GM12892 (cell line): ENCODE results near the gene SEPHS1.
"Not testable (repeated sequence)": the region's sequence is repeated elsewhere in the genome, so short reads cannot be mapped to it uniquely, and the experiment has no call there.

Experiments used
- DNase-seq: peaks from one replicate; pipeline ENCODE4 v3.0.0; 2011; ENCODE audit not compliant: insufficient read length
- FAIRE-seq: peaks from 2 replicates; lab custom pipeline; 2011; peaks lifted over from hg19 to GRCh38; lab: Jason Lieb, UNC
- POLR2A ChIP-seq: IDR thresholded peaks from 2 replicates; pipeline ENCODE4 v1.6.1; 2011; ENCODE audit warnings: low read depth, low read length, control low read depth
- POLR2AphosphoS5 ChIP-seq: IDR thresholded peaks from 2 replicates; pipeline ENCODE4 v1.6.1; 2011; ENCODE audit warnings: low read depth, low read length, control low read depth
- TAF1 ChIP-seq: IDR thresholded peaks from 2 replicates; pipeline ENCODE4 v1.6.1; 2011; ENCODE audit warnings: low read depth, mild to moderate bottlenecking, control low read depth, low read length, borderline replicate concordance

The SEPHS1 gene

GRCh38 chr10:13382703-13383398 is 34.8 kb upstream of the SEPHS1 start:
- DNase-seq (no peak), FAIRE-seq (no peak)
- TF ChIP-seq POLR2A (no peak), POLR2AphosphoS5 (no peak), TAF1 (no peak)

- FAIRE-seq, DNase-seq: not testable (repeated sequence)
Observed at GRCh38 chr10:13379061-13379460, 31.0 kb upstream of the SEPHS1 start.

GRCh38 chr10:13376746-13377145 is 28.7 kb upstream of the SEPHS1 start:
- FAIRE-seq = no peak
- DNase-seq = no peak
- TF ChIP-seq TAF1 (no peak), POLR2A (no peak), POLR2AphosphoS5 (no peak)

- TF ChIP-seq POLR2AphosphoS5 (no peak), POLR2A (no peak), TAF1 (no peak)
- FAIRE-seq (no peak), DNase-seq (no peak)
Observed at GRCh38 chr10:13376297-13376696, 28.2 kb upstream of the SEPHS1 start.

GRCh38 chr10:13375791-13376190 is 27.7 kb upstream of the SEPHS1 start:
- DNase-seq (no peak), FAIRE-seq (no peak)
- no peak for TF ChIP-seq POLR2A
- TF ChIP-seq POLR2AphosphoS5 = no peak
- TF ChIP-seq TAF1 = no peak

GRCh38 chr10:13373644-13374043 is 25.6 kb upstream of the SEPHS1 start:
- DNase-seq (no peak), FAIRE-seq (no peak)
- TF ChIP-seq POLR2A (no peak), POLR2AphosphoS5 (no peak), TAF1 (no peak)

GRCh38 chr10:13372524-13372923 is 24.4 kb upstream of the SEPHS1 start:
- TF ChIP-seq POLR2A = no peak
- TF ChIP-seq TAF1 = no peak
- TF ChIP-seq POLR2AphosphoS5 = no peak
- no peak for DNase-seq
- FAIRE-seq = no peak

GRCh38 chr10:13371897-13372470 is 23.9 kb upstream of the SEPHS1 start:
- TF ChIP-seq TAF1 = no peak
- no peak for TF ChIP-seq POLR2A
- TF ChIP-seq POLR2AphosphoS5 = no peak
- FAIRE-seq = peak; percentile 76
- peak; percentile 57 for DNase-seq

GRCh38 chr10:13366891-13367290 is 18.8 kb upstream of the SEPHS1 start:
- TF ChIP-seq TAF1 (no peak), POLR2A (no peak), POLR2AphosphoS5 (no peak)

GRCh38 chr10:13365831-13366230 is 17.7 kb upstream of the SEPHS1 start:
- no peak for DNase-seq
- TF ChIP-seq POLR2AphosphoS5 (no peak), TAF1 (no peak), POLR2A (no peak)
- FAIRE-seq = no peak

More at GRCh38 chr10:13366891-13367290, 18.8 kb upstream of the SEPHS1 start:
- no peak for FAIRE-seq
- DNase-seq = no peak

GRCh38 chr10:13365243-13365642 is 17.1 kb upstream of the SEPHS1 start:
- FAIRE-seq = no peak

GRCh38 chr10:13360587-13360986 is 12.5 kb upstream of the SEPHS1 start:
- no peak for DNase-seq
- FAIRE-seq = no peak
- no peak for TF ChIP-seq POLR2A
- no peak for TF ChIP-seq TAF1
- no peak for TF ChIP-seq POLR2AphosphoS5

More at GRCh38 chr10:13365243-13365642, 17.1 kb upstream of the SEPHS1 start:
- DNase-seq = no peak
- TF ChIP-seq TAF1 (no peak), POLR2A (no peak)

- TF ChIP-seq POLR2AphosphoS5 (no peak), TAF1 (no peak), POLR2A (no peak)
- DNase-seq (no peak), FAIRE-seq (no peak)
Observed at GRCh38 chr10:13356392-13356791, 8.3 kb upstream of the SEPHS1 start.
